Neural cell (in vitro differentiated cells): ENCODE results near the gene TMEFF1. TPM values are rescaled to one million over a fixed set of nuclear protein-coding genes. Genes with fewer than 3 reads are reported as not detected.

Experiments
- H2AFZ ChIP-seq: fragments of 200-600, 300-800 bp; sonication (generic), shearing (Covaris generic); 2 replicates; pipeline ENCODE4 v1.6.0; 2014; ENCODE audit warnings: low read depth, mild to moderate bottlenecking, antibody characterized with exemption, low read length, moderate library complexity
- H3F3A ChIP-seq: fragments of 200-600 bp; shearing (Covaris generic); 2 replicates; pipeline ENCODE4 v1.6.1; 2016; ENCODE audit warnings: mild to moderate bottlenecking, moderate library complexity, mixed read lengths, antibody characterized with exemption, low read length; ENCODE audit not compliant: insufficient read depth, poor library complexity, severe bottlenecking
- H3K27ac ChIP-seq: fragments of 200-600, 300-800 bp; sonication (generic), shearing (Covaris generic); 2 replicates; pipeline ENCODE4 v1.5.1; 2014; ENCODE audit warnings: mild to moderate bottlenecking, low read length, moderate library complexity
- H3K27me3 ChIP-seq: fragments of 300-800, 200-600 bp; sonication (generic), shearing (Covaris generic); 2 replicates; pipeline ENCODE4 v1.6.0; 2014; ENCODE audit warnings: mild to moderate bottlenecking, low read depth, low read length, moderate library complexity; ENCODE audit not compliant: insufficient read depth
- H3K36me3 ChIP-seq: fragments of 300-800, 200-600 bp; sonication (generic), shearing (Covaris generic); 2 replicates; pipeline ENCODE4 v1.5.1; 2014; ENCODE audit warnings: mild to moderate bottlenecking, antibody characterized with exemption, low read length, moderate library complexity; ENCODE audit not compliant: insufficient read depth
- H3K4me2 ChIP-seq: fragments of 300-800, 200-600 bp; sonication (generic), shearing (Covaris generic); 2 replicates; pipeline ENCODE4 v1.6.0; 2014; ENCODE audit warnings: mild to moderate bottlenecking, low read length
- H3K4me3 ChIP-seq: fragments of 300-800, 200-600 bp; sonication (generic), shearing (Covaris generic); 2 replicates; pipeline ENCODE4 v1.5.1; 2014; ENCODE audit warnings: mild to moderate bottlenecking, low read length, moderate library complexity
- H3K79me2 ChIP-seq: fragments of 200-600 bp; shearing (Covaris generic); replicated peaks from 2 replicates; pipeline ENCODE4 v1.6.0; 2014; ENCODE audit warnings: mild to moderate bottlenecking, low read length, moderate library complexity; ENCODE audit not compliant: insufficient read depth
- H3K9ac ChIP-seq: fragments of 300-800, 200-600 bp; sonication (generic), shearing (Covaris generic); 2 replicates; pipeline ENCODE4 v1.6.1; 2016; ENCODE audit warnings: mild to moderate bottlenecking, low read length, mixed read lengths
- H3K9me2 ChIP-seq: fragments of 200-600 bp; shearing (Covaris generic); 2 replicates; pipeline ENCODE4 v1.6.1; 2016; ENCODE audit warnings: mild to moderate bottlenecking, low read length, mixed read lengths; ENCODE audit not compliant: insufficient read depth
- H3K9me3 ChIP-seq: fragments of 200-600, 300-800 bp; sonication (generic), shearing (Covaris generic); 2 replicates; pipeline ENCODE4 v1.6.1; 2016; ENCODE audit warnings: mild to moderate bottlenecking, mixed run types, low read length, moderate library complexity, mixed read lengths
- H4K20me1 ChIP-seq: fragments of 200-600 bp; shearing (Covaris generic); 2 replicates; pipeline ENCODE4 v1.6.1; 2016; ENCODE audit warnings: mild to moderate bottlenecking, mixed run types; ENCODE audit not compliant: insufficient read depth
- CTCF ChIP-seq: fragments of 450-650 bp; IDR thresholded peaks from 2 replicates; pipeline ENCODE4 v1.5.1; 2014; ENCODE audit warnings: antibody characterized with exemption, mild to moderate bottlenecking, moderate library complexity; ENCODE audit not compliant: poor library complexity, severe bottlenecking
- EP300 ChIP-seq: fragments of 450-650 bp; conservative IDR thresholded peaks from 2 replicates; pipeline ENCODE4 v1.6.1; 2014; ENCODE audit warnings: antibody characterized with exemption, mild to moderate bottlenecking, moderate library complexity; ENCODE audit not compliant: poor library complexity, severe bottlenecking
- EZH2 ChIP-seq: fragments of 200-600, 300-800 bp; shearing (Covaris generic), sonication (generic); IDR thresholded peaks from 2 replicates; pipeline ENCODE4 v1.6.1; 2014; ENCODE audit warnings: antibody characterized with exemption, low read length, borderline replicate concordance, mild to moderate bottlenecking; ENCODE audit not compliant: insufficient read depth, poor library complexity, severe bottlenecking
- MXI1 ChIP-seq: fragments of 450-650 bp; conservative IDR thresholded peaks from 2 replicates; pipeline ENCODE4 v1.6.1; 2014; ENCODE audit warnings: antibody characterized with exemption, mild to moderate bottlenecking; ENCODE audit not compliant: poor library complexity, severe bottlenecking
- POLR2AphosphoS5 ChIP-seq: IDR thresholded peaks from 2 replicates; pipeline ENCODE4 v1.6.1; 2012
- RAD21 ChIP-seq: fragments of 450-650 bp; conservative IDR thresholded peaks from 2 replicates; pipeline ENCODE4 v1.6.1; 2014; ENCODE audit warnings: antibody characterized with exemption, mild to moderate bottlenecking, moderate library complexity
- REST ChIP-seq: IDR thresholded peaks from 2 replicates; pipeline ENCODE4 v1.6.1; 2012; ENCODE audit warnings: borderline replicate concordance
- SMC3 ChIP-seq: fragments of 450-650 bp; conservative IDR thresholded peaks from 2 replicates; pipeline ENCODE4 v1.6.1; 2014; ENCODE audit warnings: antibody characterized with exemption, mild to moderate bottlenecking, moderate library complexity; ENCODE audit not compliant: poor library complexity
- TAF1 ChIP-seq: IDR thresholded peaks from 2 replicates; pipeline ENCODE4 v1.6.1; 2012; ENCODE audit warnings: low read depth
- polyA plus RNA-seq: library from polyadenylated mRNA; depleted of rRNA; stranded (reverse); fragments of >200 nt; gene quantifications from 2 replicates; pipeline ENCODE4 v1.2.3, GENCODE V29; 2014

TMEFF1 gene
- polyA plus RNA-seq, 1 donor from 2014 or later = 273 TPM

GRCh38 chr9:100567856-100568255, 94.9 kb downstream of the TMEFF1 start:
- Histone ChIP-seq H3K36me3 (peaks cover 7% of the 10 kb centered on the region), H3K9me2 (no peaks in the 10 kb centered on the region), H3F3A (no peaks in the 10 kb centered on the region), H3K27ac (no peak overlapping the region), H3K4me3 (no peak overlapping the region), H3K27me3 (no peaks in the 10 kb centered on the region), H3K9ac (no peak overlapping the region), H3K9me3 (no peaks in the 10 kb centered on the region), H4K20me1 (no peaks in the 10 kb centered on the region), H3K79me2 (peaks cover 4% of the 10 kb centered on the region), H2AFZ (no peak overlapping the region), H3K4me2 (no peak overlapping the region)
- TF ChIP-seq SMC3 (no peak), REST (no peak), CTCF (no peak)

GRCh38 chr9:100573655-100574260, 100.8 kb downstream of the TMEFF1 start:
- Histone ChIP-seq H3K9me3 (no peaks in the 10 kb centered on the region), H3K27me3 (no peaks in the 10 kb centered on the region), H3K27ac (no peak overlapping the region), H3K4me2 (no peak overlapping the region), H2AFZ (no peak overlapping the region), H3K9ac (no peak overlapping the region), H4K20me1 (no peaks in the 10 kb centered on the region), H3K4me3 (no peak overlapping the region), H3K9me2 (no peaks in the 10 kb centered on the region), H3K79me2 (no peaks in the 10 kb centered on the region), H3K36me3 (peaks cover 15% of the 10 kb centered on the region), H3F3A (peaks cover 3% of the 10 kb centered on the region)
- TF ChIP-seq MXI1 (no peak), EP300 (no peak), SMC3 (no peak), RAD21 (no peak), POLR2AphosphoS5 (no peak), REST (no peak), TAF1 (no peak), CTCF (no peak), EZH2 (no peak)
